GM13976 (cell line): Measurements from ENCODE around the gene RRP36.

Experiments used
- DNase-seq: peaks from one replicate; pipeline ENCODE4 v3.0.0; 2012; ENCODE audit warnings: low spot score
- in situ Hi-C: fragments of 300-500 bp; cut with MboI; formaldehyde crosslinking; loops from one replicate; pipeline ENCODE4 v1.12.0; 2022; ENCODE audit warnings: low sequenced_read_pairs, mixed read lengths, inconsistent platforms; ENCODE audit not compliant: unreplicated experiment
- TF ChIP-seq, protein P1 (sequence below): IDR thresholded peaks from 2 replicates; pipeline ENCODE4 v1.5.1; 2012; ENCODE audit warnings: borderline replicate concordance, mild to moderate bottlenecking; ENCODE audit not compliant: insufficient read depth; ENCODE audit errors: extremely low read depth, missing control alignments, control extremely low read depth

Gene RRP36

DNA sequence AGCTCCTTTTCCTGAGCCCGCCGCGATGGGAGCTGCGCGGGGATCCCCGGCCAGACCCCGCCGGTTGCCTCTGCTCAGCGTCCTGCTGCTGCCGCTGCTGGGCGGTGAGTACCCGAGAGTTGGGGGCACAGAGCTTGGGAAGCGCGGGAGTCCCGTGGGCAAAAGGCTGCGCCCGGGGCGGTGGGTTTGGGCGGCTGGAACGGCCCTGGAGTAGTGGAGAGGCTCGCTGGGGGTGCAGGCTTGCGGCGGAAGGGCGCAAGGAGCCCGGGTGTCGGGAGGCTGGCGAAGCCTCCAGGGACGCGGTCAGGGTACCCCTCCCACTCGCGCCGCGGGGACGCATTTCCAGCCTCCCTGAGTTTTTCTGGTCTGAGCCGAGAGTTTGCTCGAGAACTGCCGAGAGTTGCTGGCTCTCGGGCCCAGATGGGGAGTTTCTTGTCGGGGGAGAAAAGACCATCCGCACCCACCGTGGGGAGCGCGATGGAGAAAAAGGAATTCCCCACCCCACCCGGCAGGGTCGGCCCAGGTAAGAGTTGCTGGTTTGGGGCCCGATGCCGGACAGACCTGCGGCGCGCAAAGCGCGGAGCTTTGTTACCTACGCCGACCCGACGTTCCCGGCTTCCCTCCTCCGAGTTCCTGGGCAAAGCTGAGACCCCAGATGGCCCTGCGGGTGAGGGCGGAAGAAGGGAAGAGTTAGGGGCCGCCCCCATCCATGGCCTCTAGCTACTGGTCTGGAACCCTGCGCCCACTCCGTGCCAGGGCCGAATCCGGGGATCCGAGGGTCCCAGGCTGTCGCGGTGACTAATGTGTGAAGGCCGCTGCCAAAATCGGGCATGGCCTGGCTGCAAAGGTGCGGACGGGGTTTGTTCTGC is 55.3 kb downstream of the RRP36 start:
- TF ChIP-seq, protein P1, sequence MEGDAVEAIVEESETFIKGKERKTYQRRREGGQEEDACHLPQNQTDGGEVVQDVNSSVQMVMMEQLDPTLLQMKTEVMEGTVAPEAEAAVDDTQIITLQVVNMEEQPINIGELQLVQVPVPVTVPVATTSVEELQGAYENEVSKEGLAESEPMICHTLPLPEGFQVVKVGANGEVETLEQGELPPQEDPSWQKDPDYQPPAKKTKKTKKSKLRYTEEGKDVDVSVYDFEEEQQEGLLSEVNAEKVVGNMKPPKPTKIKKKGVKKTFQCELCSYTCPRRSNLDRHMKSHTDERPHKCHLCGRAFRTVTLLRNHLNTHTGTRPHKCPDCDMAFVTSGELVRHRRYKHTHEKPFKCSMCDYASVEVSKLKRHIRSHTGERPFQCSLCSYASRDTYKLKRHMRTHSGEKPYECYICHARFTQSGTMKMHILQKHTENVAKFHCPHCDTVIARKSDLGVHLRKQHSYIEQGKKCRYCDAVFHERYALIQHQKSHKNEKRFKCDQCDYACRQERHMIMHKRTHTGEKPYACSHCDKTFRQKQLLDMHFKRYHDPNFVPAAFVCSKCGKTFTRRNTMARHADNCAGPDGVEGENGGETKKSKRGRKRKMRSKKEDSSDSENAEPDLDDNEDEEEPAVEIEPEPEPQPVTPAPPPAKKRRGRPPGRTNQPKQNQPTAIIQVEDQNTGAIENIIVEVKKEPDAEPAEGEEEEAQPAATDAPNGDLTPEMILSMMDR, result no peak
- in situ Hi-C loops, result no loop called here
- no peak for DNase-seq

DNA sequence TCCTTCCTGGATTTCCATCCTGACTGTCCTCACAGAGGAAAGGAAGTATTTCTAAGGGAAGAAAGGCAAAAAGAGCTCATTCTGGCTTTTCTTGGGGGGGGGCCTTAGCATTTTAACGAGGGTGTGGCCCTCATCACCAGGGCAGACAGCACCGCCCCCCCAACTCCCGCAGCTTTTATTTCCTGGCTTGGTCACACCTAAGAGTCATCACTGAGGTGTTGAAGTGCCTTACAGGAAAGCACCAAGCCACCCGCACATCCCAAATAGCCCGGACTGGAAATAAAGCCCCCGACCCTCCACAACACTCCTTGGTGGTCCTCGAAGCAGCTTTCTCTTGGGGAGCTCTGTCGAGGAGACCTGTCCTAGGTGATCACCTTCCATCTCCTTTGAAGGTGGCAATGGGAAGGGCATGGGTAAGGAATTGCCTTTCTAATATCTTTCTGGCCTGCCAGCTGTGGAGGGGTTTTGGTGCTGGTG is 55.9 kb downstream of the RRP36 start:
- no peak for DNase-seq
- in situ Hi-C loops, result no loop called here
- TF ChIP-seq, protein P1, result no peak

DNA sequence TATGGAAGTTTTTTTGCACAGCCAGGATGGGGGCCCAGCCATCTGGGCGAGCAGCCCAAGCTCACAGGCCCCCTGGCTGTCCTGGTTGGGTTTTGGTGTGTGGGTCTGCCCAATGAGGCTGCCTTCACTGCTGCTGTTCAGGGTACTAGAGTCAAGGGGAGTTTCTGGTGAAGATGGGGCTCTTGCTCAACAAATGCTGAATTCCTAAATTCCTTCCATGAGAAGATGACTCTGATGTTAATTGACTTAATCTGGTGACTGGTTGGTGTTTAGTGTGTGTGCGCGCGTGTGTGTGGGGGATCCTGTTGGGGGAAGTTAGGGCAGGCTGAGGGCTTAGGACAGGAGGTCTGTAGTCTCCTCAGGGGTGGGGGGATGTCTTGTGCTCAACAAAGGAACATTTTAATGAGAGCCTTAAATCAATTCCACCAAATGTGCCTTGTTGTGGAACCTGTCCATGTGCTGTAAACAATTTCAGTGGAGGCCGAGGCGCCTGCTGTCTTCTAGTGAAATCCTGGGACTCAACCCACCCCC is 56.6 kb downstream of the RRP36 start:
- TF ChIP-seq, protein P1, result no peak
- DNase-seq, result no peak
- in situ Hi-C loops, result no loop called here

DNA sequence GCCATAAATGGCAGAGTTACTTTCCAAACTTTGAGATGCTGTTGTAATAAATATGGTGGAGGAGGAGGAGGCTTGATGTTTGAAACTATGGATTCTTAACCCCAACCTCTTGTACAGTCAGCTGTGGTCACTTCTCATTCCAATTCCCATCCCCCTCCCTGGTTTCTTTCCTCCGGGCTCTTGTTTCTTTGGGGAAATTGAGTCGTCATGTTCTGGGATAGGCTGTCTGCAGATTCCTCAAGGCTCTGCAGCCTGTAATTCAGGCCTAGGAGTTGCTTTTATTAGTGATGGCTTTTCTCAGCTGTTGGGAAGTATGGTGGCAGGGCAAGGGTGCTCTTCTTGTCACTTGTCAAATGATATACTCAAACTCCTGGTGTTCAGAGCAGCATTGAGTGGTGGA is 57.3 kb downstream of the RRP36 start:
- TF ChIP-seq, protein P1, result no peak
- no peak for DNase-seq
- in situ Hi-C loops, result no loop called here
